ENCODE data around the gene GCN1.

The GCN1 gene

GRCh38 chr12:120229487-120230325 is 35.2 kb upstream of the GCN1 start:
- DNase-seq: no peak

DNA sequence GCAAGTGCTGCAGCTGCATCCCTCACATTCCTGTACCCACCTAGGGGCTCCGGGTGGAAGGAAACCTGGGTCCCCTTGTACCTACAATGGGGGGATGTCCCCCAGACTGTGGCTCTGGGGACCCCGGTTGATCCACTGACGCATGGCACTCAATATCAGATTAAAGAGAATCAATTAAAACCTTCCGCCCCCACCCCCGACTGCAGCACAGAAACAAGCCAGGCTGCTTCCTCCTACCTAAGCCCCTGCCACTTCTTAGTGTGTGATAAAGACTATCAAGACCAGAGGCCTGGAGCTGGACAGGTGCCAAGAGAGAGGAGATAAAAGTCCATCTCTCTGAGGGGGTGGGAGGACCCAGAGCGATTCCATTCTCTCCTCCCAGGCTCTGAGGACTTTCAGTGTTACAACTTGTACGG is 34.6 kb upstream of the GCN1 start:
- no peak for DNase-seq

- peak; percentile 47 for DNase-seq
Observed at GRCh38 chr12:120228291-120229070, 34.0 kb upstream of the GCN1 start.

DNA sequence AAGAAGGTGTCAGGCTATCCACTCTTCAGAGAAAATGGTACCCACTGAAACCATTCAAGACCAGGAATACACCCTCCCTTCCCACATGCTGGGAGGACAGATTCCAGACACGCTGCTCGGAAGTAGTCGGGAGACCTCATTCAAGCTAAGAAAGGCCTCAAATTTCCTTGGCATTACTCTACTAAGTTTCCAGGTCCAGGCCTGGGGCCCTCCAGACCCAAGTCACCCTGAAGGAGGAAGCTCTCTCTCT is 33.5 kb upstream of the GCN1 start:
- no peak for DNase-seq

- DNase-seq: no peak
Observed at GRCh38 chr12:120227233-120228040, 32.9 kb upstream of the GCN1 start.

- no peak for DNase-seq
Observed at GRCh38 chr12:120225852-120226640, 31.5 kb upstream of the GCN1 start.

- DNase-seq: no peak
Observed at GRCh38 chr12:120225200-120225558, 30.7 kb upstream of the GCN1 start.

DNA sequence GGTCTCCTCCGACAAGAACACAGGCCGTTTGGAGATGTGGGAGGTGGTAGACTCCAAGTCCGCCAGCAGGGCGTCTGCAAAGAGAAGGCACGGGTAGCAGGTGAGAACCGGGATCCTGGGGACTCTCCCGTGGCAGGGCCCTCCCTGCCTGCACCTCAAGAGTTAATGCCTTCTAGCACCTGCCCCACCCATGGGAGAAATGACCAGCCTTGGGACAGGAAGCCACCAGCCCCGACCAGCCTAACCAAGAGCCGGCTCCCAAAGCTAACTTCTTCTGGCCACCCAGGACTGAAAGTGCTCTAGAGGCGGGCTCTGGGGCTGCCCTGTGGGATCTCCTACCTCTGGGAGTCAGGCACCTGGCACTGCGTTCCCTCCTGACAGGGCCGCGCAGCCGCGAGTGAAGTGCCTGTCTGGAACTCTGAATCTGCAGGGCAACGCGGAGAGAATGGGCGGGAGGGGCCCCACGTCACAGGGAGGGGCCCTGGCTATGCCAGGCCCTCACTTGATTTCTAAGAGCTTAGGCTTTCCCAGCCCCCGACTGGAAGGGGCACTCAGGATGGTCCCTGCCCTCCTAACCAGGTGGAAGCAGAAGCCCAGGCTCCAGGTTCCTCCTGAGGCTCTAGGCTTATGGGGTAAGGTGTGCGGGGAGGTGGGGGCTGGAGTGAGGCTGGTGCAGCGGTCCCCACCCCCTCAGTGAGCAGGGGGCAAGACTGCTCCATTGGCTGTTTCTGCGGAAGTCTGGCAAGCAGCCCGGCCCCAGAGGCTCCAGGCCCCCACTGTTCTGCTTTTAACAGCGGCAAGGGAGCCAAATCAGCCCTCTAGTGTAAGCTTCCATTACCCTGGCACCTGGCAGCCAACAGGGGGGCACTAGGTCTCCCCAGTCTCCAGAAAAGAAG is 30.0 kb upstream of the GCN1 start:
- no peak for DNase-seq

DNA sequence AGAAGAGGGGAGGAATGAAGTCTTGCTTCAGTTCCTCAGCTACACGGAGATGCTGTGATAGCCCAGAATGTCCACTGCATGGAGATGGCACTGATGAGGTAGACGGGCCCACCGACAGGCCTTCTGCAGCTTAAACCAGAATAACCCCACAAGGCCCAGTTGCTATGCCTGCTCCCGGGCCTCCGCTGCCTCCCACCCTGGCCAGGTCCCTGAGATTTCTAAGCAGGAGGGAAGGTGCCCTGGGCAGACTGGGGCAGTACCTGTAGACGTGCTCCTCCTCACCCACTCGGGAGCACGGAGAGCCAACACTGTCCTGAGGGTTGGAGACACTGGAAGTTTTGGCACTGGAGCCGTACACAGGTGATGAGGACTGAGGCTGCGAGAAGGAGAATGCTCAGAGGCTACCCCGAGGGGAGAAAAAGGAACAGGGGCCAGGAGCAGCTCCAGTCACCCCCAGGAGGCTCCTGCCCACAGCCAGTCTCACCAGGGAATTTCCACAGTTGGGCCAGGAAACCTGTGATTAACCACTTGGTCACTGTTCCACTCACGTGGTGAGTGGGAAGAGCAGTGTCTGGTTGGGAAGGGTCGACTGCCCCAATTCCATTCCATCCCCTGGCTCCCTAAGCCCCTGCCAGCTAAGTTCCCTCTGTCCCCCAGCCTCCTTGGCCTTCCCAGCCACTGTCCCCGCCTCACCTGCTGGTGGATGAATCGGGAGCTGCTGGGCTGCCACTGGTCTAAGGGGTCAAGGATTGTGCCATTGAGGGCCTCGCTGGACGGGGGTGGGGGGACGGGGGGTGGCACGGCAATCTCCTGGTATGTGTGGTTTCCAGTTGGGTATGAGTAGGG is 29.2 kb upstream of the GCN1 start:
- DNase-seq: no peak

GRCh38 chr12:120222288-120222832 is 27.8 kb upstream of the GCN1 start:
- no peak for DNase-seq

DNA sequence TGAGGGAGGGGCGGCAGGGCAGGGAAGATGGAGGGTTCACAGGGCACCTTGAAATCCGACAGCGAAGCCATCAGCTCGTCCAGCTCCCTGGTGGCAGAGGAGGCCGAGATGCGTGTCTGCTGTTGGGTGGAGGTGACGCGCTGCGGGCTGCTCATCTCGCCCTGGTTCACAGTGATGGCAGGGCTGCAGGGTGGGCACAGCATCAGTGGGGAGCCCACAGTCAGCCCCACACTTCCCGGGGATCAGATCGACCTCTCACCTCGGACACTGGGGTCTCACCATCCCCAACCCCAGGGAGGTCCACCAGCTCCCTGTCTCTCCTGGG is 27.0 kb upstream of the GCN1 start:
- no peak for DNase-seq

DNA sequence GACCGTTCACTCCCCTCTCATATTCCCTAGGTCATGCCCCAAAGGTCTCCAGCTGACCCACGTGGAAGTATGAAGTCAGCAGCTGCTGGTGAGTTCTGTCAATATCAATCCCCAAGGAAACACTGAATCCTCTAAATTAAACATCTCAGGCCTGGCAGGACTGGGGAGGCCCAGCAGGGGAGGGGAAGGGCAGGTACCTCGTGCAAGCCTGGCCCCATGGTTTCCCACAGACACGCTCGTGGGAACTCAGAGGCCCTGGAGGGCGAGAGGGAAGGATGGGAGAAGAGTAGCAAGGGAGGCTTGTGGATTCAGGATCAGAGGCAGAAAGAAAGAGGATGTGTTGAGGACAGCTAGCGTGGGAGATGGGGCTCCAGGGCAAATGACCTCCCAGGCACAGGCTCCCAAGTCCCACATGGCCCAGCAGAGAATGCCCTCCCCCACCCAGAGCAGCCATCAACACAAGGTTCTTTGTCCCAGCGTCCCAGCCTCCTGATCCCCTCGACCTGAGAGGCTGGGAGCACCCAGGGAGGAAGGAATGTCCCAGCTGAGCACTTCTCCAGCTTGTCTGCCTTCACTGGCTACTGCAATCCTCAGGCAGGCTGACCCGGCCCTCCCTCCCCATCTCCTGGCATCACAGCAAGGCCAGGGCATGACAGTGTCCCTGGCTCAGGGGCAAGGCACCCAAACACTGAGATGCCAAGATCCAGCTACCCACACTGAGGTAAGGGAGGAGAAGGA is 26.5 kb upstream of the GCN1 start:
- no peak for DNase-seq

- no peak for DNase-seq
Observed at GRCh38 chr12:120218680-120219606, 24.4 kb upstream of the GCN1 start.

DNA sequence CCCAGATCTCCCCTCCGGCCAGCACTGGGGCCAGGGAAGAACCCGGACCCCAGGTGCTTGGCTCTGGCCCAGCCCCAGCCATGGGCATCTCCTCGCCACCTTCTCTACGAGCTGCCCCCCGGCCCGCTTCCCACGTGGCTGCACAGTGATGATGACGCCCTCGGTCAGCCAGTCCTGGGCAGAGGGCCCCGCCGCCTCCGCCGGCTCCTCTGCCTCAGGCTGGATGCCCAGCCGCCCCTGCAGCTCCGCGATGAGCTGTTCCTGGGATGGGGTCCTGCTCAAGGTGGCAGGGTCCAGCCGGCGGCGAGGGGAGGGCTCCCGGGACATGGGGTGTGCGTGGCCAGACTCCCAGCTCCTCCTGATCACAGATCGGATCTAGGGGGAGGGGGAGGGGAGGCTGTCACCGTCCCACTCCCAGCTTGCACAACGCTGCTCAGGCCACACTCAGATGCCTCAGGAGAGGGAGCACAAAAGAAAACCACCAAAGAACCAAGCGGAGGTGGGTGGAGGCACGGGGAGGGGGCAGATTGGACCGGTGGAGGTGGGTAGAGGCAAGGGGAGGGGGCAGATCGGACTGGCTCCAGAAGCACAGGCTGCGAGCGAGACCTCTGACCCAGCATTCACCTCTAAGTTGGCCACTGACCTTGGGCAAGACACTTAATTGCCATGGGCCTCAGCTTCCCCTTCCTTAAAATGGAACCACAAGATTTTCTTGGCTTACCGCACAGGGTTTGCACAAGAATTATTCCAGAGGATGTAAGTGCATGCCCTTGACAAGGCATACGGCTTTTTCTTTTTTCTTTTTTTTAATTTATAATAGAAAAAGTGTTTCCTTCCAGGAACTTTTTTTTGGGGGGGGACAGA is 22.5 kb upstream of the GCN1 start:
- no peak for DNase-seq

DNA sequence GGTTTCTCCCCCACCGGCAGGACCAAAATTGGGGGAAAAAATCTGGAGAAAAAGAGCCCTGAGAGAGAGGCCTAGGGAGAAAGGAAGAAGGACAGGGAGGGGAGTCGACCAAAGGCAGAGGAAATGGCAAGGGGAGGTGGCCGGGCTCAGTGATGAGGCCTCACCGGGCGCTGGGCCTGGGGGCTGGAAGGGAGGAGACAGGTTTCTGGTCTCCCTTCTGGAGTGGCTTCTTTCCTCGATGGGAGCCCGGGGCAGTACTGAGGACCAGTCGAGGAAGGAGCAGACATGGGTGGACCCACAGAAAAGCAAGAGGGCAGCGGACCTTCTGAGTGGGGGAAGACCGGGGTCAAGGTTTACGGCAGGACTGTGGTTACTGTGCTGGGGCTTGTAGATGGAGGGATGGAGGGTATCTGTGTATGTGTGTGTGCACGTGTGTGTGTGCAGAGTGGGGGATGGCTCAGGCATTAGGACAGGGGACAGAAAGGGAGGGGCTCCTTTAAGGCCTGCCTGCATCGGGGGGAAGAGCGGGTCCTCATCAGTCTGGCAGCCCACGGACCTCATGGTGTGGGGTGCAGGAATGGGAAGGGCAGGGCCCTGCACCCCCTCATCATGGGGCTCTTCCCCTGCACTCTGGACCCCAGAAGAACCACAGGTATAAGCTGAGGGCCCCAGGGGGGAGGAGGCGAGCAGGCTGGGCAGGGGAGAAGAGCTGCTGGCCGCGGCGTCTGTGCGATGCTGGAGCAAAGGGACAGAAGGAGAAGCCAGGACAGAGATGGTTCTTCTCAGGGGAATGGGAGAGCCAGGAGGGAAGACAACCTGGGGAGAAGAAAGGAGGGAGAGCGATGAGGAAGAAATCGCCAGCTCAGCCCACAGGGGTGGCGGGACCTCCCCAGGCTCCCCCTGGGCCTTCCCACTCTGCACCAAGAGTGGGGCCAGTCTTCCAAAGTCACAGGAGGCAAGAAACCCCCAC is 21.5 kb upstream of the GCN1 start:
- no peak for DNase-seq

- DNase-seq: no peak
Observed at GRCh38 chr12:120215357-120215735, 20.8 kb upstream of the GCN1 start.

Measured in GOT3 (cell line).